Measurements from ENCODE around the gene FAM217A.

GRCh38 chr6:4032475-4032874, 46.5 kb downstream of the FAM217A start:
- no peak for TF ChIP-seq GATA3 (IDR thresholded peaks at IDR 0.05; ENCODE audit: low read depth, low read length)
- TF ChIP-seq GATA2 (IDR thresholded peaks at IDR 0.05; ENCODE audit: low read depth, low read length), result no peak

Data from SH-SY5Y (cell line).